Mucosa of descending colon (tissue), 3 donors: ENCODE results near the gene SLC1A3. TPM values are rescaled to one million over a fixed set of nuclear protein-coding genes. Genes with fewer than 3 reads are reported as not detected.

Experiments
- ATAC-seq: fragments of 200-7000 bp; cut with Tn5 transposase; one replicate; pipeline ENCODE4 v1.9.1; 2020; ENCODE audit warnings: mild to moderate bottlenecking, moderate library complexity
- DNase-seq, 3 donors: peaks; one replicate each; pipeline ENCODE4 v3.0.0-alpha.2; 2020
- H3K36me3 ChIP-seq: fragments of 200-600 bp; one replicate; pipeline ENCODE4 v1.8.0; 2021; ENCODE audit warnings: low read depth, mild to moderate bottlenecking
- H3K4me1 ChIP-seq: fragments of 200-600 bp; one replicate; pipeline ENCODE4 v1.8.0; 2021; ENCODE audit warnings: low read depth, mild to moderate bottlenecking
- H3K4me3 ChIP-seq: fragments of 200-600 bp; one replicate; pipeline ENCODE4 v1.8.0; 2021; ENCODE audit warnings: mild to moderate bottlenecking
- H3K9me3 ChIP-seq: fragments of 200-600 bp; one replicate; pipeline ENCODE4 v1.8.0; 2021; ENCODE audit warnings: mild to moderate bottlenecking
- intact Hi-C, 2 donors: fragments of 100-400 bp; cut with DNase I in 1 of 2; cut with micrococcal nuclease in 1 of 2; formaldehyde crosslinking; loops; one replicate each; pipeline versions ENCODE4 v1.11.0 to v1.11.1; 2022; cut with DNase I, micrococcal nuclease
- total RNA-seq, 3 donors: library from RNA; stranded (reverse); fragmentation: NEBNext Ultra II Directional in 2 of 3; extraction: Animal tissue kit (Norgen Biotek cat#: 25700) in 2 of 3; gene quantifications; one replicate each; pipeline versions ENCODE4 v1.2.1 to v1.2.4, GENCODE V29; 2021 to 2023
- TF ChIP-seq, protein P1 (sequence below): fragments of 200-600 bp; IDR thresholded peaks from one replicate; pipeline ENCODE4 v1.8.0; 2022; ENCODE audit warnings: antibody characterized with exemption, mild to moderate bottlenecking
- donor health status: DM: no; HTN: no; CAD: no; lungs with moderate emphysema.
- donor health status: DM: no; HTN: no; CAD: no.
- donor health status: DM: no; HTN: yes; CAD: no.

SLC1A3 gene
- total RNA-seq, 3 donors from 2014 or later, result 0.67 to 10.2 (median 7.9) TPM

DNA sequence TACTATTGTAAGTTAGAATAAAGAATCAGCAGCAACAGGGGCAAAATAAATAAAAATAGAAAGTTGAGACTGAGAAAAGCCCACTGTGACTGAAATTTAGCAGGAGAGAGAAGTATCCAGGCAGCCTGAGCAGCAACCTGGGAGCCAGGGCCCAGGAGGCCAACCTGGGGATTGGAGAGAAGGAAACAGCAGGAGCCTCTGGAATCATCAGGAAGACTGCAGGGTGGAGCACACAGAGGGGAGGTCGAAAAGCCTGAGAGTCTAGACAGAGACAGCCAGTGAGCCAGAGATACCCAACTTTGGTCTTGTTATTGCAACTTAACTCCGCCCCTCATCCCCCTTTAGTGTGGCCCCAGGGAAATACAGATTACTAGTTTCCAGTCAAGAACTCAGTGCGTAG, 98.6 kb downstream of the SLC1A3 start:
- ATAC-seq, result no peak
- Histone ChIP-seq H3K9me3 (no peaks in the 10 kb centered on the region), H3K4me3 (no peak overlapping the region), H3K36me3 (no peaks in the 10 kb centered on the region), H3K4me1 (no peaks in the 10 kb centered on the region)
- TF ChIP-seq, protein P1, sequence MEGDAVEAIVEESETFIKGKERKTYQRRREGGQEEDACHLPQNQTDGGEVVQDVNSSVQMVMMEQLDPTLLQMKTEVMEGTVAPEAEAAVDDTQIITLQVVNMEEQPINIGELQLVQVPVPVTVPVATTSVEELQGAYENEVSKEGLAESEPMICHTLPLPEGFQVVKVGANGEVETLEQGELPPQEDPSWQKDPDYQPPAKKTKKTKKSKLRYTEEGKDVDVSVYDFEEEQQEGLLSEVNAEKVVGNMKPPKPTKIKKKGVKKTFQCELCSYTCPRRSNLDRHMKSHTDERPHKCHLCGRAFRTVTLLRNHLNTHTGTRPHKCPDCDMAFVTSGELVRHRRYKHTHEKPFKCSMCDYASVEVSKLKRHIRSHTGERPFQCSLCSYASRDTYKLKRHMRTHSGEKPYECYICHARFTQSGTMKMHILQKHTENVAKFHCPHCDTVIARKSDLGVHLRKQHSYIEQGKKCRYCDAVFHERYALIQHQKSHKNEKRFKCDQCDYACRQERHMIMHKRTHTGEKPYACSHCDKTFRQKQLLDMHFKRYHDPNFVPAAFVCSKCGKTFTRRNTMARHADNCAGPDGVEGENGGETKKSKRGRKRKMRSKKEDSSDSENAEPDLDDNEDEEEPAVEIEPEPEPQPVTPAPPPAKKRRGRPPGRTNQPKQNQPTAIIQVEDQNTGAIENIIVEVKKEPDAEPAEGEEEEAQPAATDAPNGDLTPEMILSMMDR, result no peak
- DNase-seq, result no peak
- intact Hi-C loops, result no loop called here

- TF ChIP-seq, protein P1, result no peak
- ATAC-seq (no peak), DNase-seq (no peak)
- Histone ChIP-seq H3K36me3 (no peaks in the 10 kb centered on the region), H3K9me3 (no peaks in the 10 kb centered on the region), H3K4me1 (no peaks in the 10 kb centered on the region), H3K4me3 (no peak overlapping the region)
- intact Hi-C loops, result no loop called here
Measured at GRCh38 chr5:36706662-36707061, 100.3 kb downstream of the SLC1A3 start.

DNA sequence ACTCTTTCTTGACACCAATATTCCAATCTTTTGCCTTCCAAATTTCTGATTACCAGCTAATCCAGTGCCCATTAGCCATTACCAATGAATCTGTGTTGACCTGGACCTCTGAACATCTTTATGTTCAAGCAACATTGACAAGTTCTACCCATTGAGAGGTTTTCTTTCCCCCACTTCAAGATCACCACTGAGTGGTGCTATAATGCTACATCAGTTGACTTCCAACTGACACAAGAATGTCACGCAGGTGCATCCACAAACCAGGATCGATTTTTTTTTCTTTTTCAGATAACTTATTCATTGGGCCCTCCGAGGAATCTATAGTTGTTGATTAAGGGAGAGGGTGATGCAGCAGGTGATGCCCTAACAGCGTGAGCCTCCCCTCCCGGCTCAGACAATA, 102.6 kb downstream of the SLC1A3 start:
- H3K4me1 ChIP-seq, result no peaks in the 10 kb centered on the region
- TF ChIP-seq, protein P1, result no peak
- ATAC-seq (no peak), DNase-seq (no peak)
- intact Hi-C loops, result no loop called here
- no peak overlapping the region for H3K4me3 ChIP-seq
- H3K9me3 ChIP-seq, result no peaks in the 10 kb centered on the region
- H3K36me3 ChIP-seq, result no peaks in the 10 kb centered on the region

GRCh38 chr5:36710039-36710438, 103.6 kb downstream of the SLC1A3 start:
- Histone ChIP-seq H3K4me3 (no peak overlapping the region), H3K9me3 (no peaks in the 10 kb centered on the region), H3K4me1 (no peaks in the 10 kb centered on the region), H3K36me3 (no peaks in the 10 kb centered on the region)
- intact Hi-C loops, result no loop called here
- ATAC-seq (no peak), DNase-seq (no peak)
- TF ChIP-seq, protein P1, result no peak

- Histone ChIP-seq H3K4me1 (no peaks in the 10 kb centered on the region), H3K36me3 (no peaks in the 10 kb centered on the region), H3K9me3 (no peaks in the 10 kb centered on the region), H3K4me3 (no peak overlapping the region)
- no peak for DNase-seq
- ATAC-seq, result no peak
- intact Hi-C loops, result no loop called here
- TF ChIP-seq, protein P1, result no peak
Measured at GRCh38 chr5:36712706-36713105, 106.3 kb downstream of the SLC1A3 start.

DNA sequence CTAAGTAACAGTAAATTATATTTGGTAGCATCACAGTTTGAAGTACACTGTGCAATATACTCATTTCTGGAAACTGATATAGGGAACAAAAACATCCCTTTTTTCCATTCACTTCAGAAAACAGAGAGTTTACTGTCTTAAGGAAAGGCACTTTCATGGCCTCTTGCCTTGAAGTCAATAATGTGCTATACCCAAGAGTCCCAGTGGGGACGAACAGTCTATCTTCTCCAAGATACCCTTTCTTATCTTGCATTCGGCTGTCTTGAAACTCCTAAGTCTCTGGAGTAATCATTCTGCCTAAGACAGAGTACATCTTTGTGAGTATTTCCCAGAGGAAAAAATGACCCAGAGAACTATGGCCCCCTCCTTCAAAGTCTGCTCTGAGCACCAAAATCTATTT, 107.1 kb downstream of the SLC1A3 start:
- Histone ChIP-seq H3K9me3 (no peaks in the 10 kb centered on the region), H3K4me3 (no peak overlapping the region), H3K4me1 (no peaks in the 10 kb centered on the region), H3K36me3 (no peaks in the 10 kb centered on the region)
- DNase-seq (no peak), ATAC-seq (no peak)
- TF ChIP-seq, protein P1, result no peak
- intact Hi-C loops, result no loop called here
